T-helper 2 cell treated with Interferon-gamma antibody and Interleukin-4, amounts not matched to agents 5 μg/mL and 100 μg/mL, for 36 hours (primary cell): ENCODE results near the gene ZNF530.

ENCODE experiments used
- DNase-seq: peaks from one replicate; pipeline ENCODE4 v3.0.0; 2021; ENCODE audit warnings: low spot score
- H3K27ac Mint-ChIP-seq: one replicate; pipeline ENCODE4 v1.8.0; 2021; ENCODE audit warnings: mild to moderate bottlenecking, mixed read lengths
- H3K27me3 Mint-ChIP-seq: one replicate; pipeline ENCODE4 v1.8.0; 2021; ENCODE audit warnings: low read depth, mixed read lengths
- H3K36me3 Mint-ChIP-seq: one replicate; pipeline ENCODE4 v1.8.0; 2021; ENCODE audit warnings: low read depth, mixed read lengths
- H3K4me1 Mint-ChIP-seq: one replicate; pipeline ENCODE4 v1.8.0; 2021; ENCODE audit warnings: low read depth, mixed read lengths
- H3K4me3 Mint-ChIP-seq: one replicate; pipeline ENCODE4 v1.8.0; 2022; ENCODE audit warnings: mild to moderate bottlenecking, moderate library complexity, mixed read lengths
- H3K9me3 Mint-ChIP-seq: one replicate; pipeline ENCODE4 v1.8.0; 2021; ENCODE audit warnings: mixed read lengths

Gene ZNF530

GRCh38 chr19:57599761-57600383, at the start of gene ZNF530:
ZNF530 (plus strand) TSS chr19:57599885; CDS start chr19:57604346, 4,461 bp downstream.
- Mint-ChIP-seq H3K4me3 (peak within 1 kb of the TSS; percentile 90), H3K36me3 (peaks cover 45% of the 10 kb centered on the region), H3K4me1 (peaks cover 12% of the 10 kb centered on the region), H3K27me3 (no peaks in the 10 kb centered on the region), H3K9me3 (peaks cover 68% of the 10 kb centered on the region), H3K27ac (peak within 1 kb of the TSS; percentile 57)
- peak; percentile 84 for DNase-seq

- Mint-ChIP-seq H3K9me3 (peaks cover 64% of the 10 kb centered on the region), H3K36me3 (peaks cover 98% of the 10 kb centered on the region)
Measured at GRCh38 chr19:57552432-57552831, 47.3 kb upstream of the ZNF530 start.

DNA sequence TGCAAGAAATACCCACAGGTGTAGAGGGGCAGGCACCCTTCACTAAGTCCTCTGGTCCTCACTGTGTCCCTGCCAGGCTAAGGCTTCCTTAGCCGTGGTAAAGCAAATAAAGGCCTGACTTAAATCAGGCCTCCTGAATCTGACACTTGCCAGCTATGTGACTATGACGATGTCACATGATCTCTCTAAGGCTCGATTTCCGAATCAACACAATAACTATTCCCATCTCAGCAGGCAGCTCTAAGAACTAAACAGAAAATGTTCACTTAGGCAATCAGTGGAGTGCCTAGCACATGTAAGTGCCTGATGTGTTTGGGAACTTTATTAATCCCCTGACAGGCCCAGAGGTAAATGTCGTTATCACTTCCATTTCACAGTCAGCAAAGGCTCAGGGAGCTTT, 42.0 kb upstream of the ZNF530 start:
- no peak for DNase-seq
- no peak overlapping the region for H3K27ac Mint-ChIP-seq
- H3K27me3 Mint-ChIP-seq: no peaks in the 10 kb centered on the region
- H3K4me3 Mint-ChIP-seq: peak overlapping the region; percentile 94
- peaks cover 62% of the 10 kb centered on the region for H3K36me3 Mint-ChIP-seq
- peaks cover 47% of the 10 kb centered on the region for H3K9me3 Mint-ChIP-seq
- H3K4me1 Mint-ChIP-seq: peaks cover 19% of the 10 kb centered on the region

More at GRCh38 chr19:57552432-57552831, 47.3 kb upstream of the ZNF530 start:
- Mint-ChIP-seq H3K4me1 (no peaks in the 10 kb centered on the region), H3K4me3 (no peak overlapping the region), H3K27me3 (no peaks in the 10 kb centered on the region), H3K27ac (no peak overlapping the region)
- DNase-seq: no peak

GRCh38 chr19:57558525-57558924, 41.2 kb upstream of the ZNF530 start:
- Mint-ChIP-seq H3K4me3 (peak overlapping the region; percentile 94), H3K27ac (peak overlapping the region; percentile 97), H3K27me3 (no peaks in the 10 kb centered on the region), H3K4me1 (peaks cover 19% of the 10 kb centered on the region), H3K9me3 (peaks cover 43% of the 10 kb centered on the region), H3K36me3 (peaks cover 53% of the 10 kb centered on the region)
- no peak for DNase-seq

DNA sequence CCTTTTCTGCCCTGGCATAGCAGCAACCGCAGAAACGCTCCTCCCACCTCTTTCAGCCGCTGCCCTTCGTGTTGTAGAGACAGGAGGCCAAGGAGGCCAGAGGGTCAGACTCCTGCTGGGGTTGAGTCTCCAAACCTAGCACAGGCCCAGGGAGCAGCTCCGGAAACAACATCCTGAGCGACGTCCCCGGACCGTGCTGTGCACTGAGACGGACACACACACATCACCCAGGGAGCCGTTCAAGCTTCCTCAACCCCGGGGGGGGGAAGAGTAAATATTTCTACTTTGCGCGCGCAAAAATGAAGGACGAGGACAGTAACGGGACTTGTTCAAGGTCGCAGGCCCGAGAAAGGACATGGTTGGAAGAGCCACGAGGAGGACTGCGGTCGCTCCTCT, 40.7 kb upstream of the ZNF530 start:
- Mint-ChIP-seq H3K27ac (peak overlapping the region; percentile 97), H3K36me3 (peaks cover 48% of the 10 kb centered on the region), H3K9me3 (peaks cover 46% of the 10 kb centered on the region), H3K4me3 (peak overlapping the region; percentile 94), H3K4me1 (peaks cover 19% of the 10 kb centered on the region), H3K27me3 (no peaks in the 10 kb centered on the region)
- DNase-seq: peak; percentile 6

- peak; percentile 84 for DNase-seq
- Mint-ChIP-seq H3K9me3 (peaks cover 46% of the 10 kb centered on the region), H3K4me3 (peak within 1 kb of the TSS; percentile 94), H3K27ac (peak within 1 kb of the TSS; percentile 97), H3K36me3 (peaks cover 43% of the 10 kb centered on the region), H3K4me1 (peaks cover 19% of the 10 kb centered on the region), H3K27me3 (no peaks in the 10 kb centered on the region)
Measured at GRCh38 chr19:57559404-57560025, 40.2 kb upstream of the ZNF530 start, which contains the start of gene ZNF550. ZNF550 (minus strand) TSS chr19:57559863; CDS start chr19:57559682, 181 bp downstream.

DNA sequence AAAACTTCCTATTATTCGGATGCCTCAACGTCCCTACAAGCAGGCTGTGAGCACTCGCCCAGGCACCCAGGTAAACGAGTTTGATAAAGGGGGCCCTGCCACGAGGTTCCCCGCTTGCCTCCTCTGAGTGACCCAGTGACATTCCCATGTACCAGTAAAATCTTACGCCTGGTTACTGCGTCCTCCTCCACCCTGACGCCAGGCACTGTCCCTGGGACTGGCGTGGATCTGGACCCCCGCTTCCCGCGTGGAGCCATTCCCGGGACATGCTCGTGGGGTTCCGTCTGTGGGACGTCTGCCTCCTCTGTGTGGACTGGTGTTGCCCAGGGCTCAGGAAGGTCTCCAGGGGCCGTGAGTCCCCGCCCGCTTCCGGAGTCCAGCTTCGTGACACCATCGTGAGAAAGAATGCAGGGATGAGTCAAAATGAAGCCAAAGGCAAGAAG, 39.6 kb upstream of the ZNF530 start:
- Mint-ChIP-seq H3K27me3 (no peaks in the 10 kb centered on the region), H3K9me3 (peaks cover 46% of the 10 kb centered on the region)
- DNase-seq: no peak

GRCh38 chr19:57563547-57563946, 36.1 kb upstream of the ZNF530 start:
- H3K4me1 Mint-ChIP-seq: peaks cover 13% of the 10 kb centered on the region
- H3K27me3 Mint-ChIP-seq: no peaks in the 10 kb centered on the region
- no peak overlapping the region for H3K27ac Mint-ChIP-seq
- no peak for DNase-seq
- H3K4me3 Mint-ChIP-seq: no peak overlapping the region
- peaks cover 14% of the 10 kb centered on the region for H3K36me3 Mint-ChIP-seq
- H3K9me3 Mint-ChIP-seq: peaks cover 72% of the 10 kb centered on the region

More for the DNA sequence above, 39.6 kb upstream of the ZNF530 start:
- Mint-ChIP-seq H3K27ac (peak overlapping the region; percentile 97), H3K4me1 (peaks cover 19% of the 10 kb centered on the region), H3K4me3 (peak overlapping the region; percentile 94), H3K36me3 (peaks cover 38% of the 10 kb centered on the region)

- Mint-ChIP-seq H3K27me3 (no peaks in the 10 kb centered on the region), H3K4me3 (no peak overlapping the region), H3K36me3 (peaks cover 11% of the 10 kb centered on the region), H3K9me3 (peaks cover 76% of the 10 kb centered on the region), H3K27ac (no peak overlapping the region), H3K4me1 (no peaks in the 10 kb centered on the region)
- DNase-seq: no peak
Measured at GRCh38 chr19:57566396-57567265, 33.1 kb upstream of the ZNF530 start.

GRCh38 chr19:57570707-57571106, 29.0 kb upstream of the ZNF530 start:
- peaks cover 91% of the 10 kb centered on the region for H3K9me3 Mint-ChIP-seq
- no peak for DNase-seq
- H3K4me1 Mint-ChIP-seq: no peaks in the 10 kb centered on the region
- H3K27me3 Mint-ChIP-seq: no peaks in the 10 kb centered on the region
- H3K36me3 Mint-ChIP-seq: peaks cover 50% of the 10 kb centered on the region
- H3K27ac Mint-ChIP-seq: no peak overlapping the region
- no peak overlapping the region for H3K4me3 Mint-ChIP-seq

- no peak overlapping the region for H3K4me3 Mint-ChIP-seq
- no peaks in the 10 kb centered on the region for H3K27me3 Mint-ChIP-seq
- peaks cover 2% of the 10 kb centered on the region for H3K4me1 Mint-ChIP-seq
- H3K27ac Mint-ChIP-seq: no peak overlapping the region
- peaks cover 66% of the 10 kb centered on the region for H3K36me3 Mint-ChIP-seq
- DNase-seq: no peak
- H3K9me3 Mint-ChIP-seq: peaks cover 87% of the 10 kb centered on the region
Measured at GRCh38 chr19:57572415-57572947, 27.2 kb upstream of the ZNF530 start.

DNA sequence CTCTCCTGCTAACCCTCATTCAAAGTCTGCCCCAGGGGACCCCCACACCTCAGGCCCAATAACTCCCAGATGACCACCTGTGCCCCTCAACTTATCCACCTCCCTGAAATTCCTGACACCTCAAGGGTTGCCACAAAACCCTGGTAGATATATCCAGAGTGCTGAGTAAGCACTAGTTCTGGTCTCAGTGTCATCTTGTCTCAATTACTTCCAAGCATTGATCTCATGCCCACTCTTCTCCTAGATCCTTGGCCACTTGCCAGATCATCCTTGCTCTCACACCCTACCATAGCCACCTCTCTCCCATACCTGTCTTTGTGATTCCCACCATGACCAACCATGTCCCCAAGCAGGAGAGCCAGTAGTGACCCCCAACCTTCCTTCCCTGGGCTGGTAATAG, 23.0 kb upstream of the ZNF530 start:
- H3K4me3 Mint-ChIP-seq: peak overlapping the region; percentile 10
- H3K9me3 Mint-ChIP-seq: peaks cover 79% of the 10 kb centered on the region
- peaks cover 11% of the 10 kb centered on the region for H3K4me1 Mint-ChIP-seq
- no peak overlapping the region for H3K27ac Mint-ChIP-seq
- DNase-seq: no peak
- H3K36me3 Mint-ChIP-seq: peaks cover 68% of the 10 kb centered on the region
- H3K27me3 Mint-ChIP-seq: no peaks in the 10 kb centered on the region

GRCh38 chr19:57578487-57579205, 21.0 kb upstream of the ZNF530 start, which contains the start of gene ZNF416:
ZNF416 (minus strand) TSS chr19:57578911; CDS start chr19:57578704, 207 bp downstream.
- DNase-seq: peak; percentile 94
- Mint-ChIP-seq H3K4me1 (peaks cover 11% of the 10 kb centered on the region), H3K4me3 (peak within 1 kb of the TSS; percentile 82), H3K27me3 (no peaks in the 10 kb centered on the region), H3K27ac (peak within 1 kb of the TSS; percentile 71), H3K36me3 (peaks cover 52% of the 10 kb centered on the region), H3K9me3 (peaks cover 71% of the 10 kb centered on the region)
